HepG2 (cell line): ENCODE data around the gene CIBAR2. TPM values are rescaled to one million over a fixed set of nuclear protein-coding genes. Genes with fewer than 3 reads are reported as not detected.

Experiments
- HMGXB3 ChIP-seq: sonication (generic); formaldehyde crosslinking; IDR thresholded peaks from 2 replicates; pipeline ENCODE4 v1.4.0; 2020; ENCODE audit warnings: missing genetic modification reagents, borderline replicate concordance
- LCORL ChIP-seq, 2 experiments: fragments of 450-650 bp in 1 of 2; sonication (generic) in 1 of 2; formaldehyde crosslinking in 1 of 2; IDR thresholded peaks; 2 replicates each; pipeline versions ENCODE4 v1.5.0 to v1.6.1; 2017 to 2020; ENCODE audit warnings: antibody characterized with exemption in 1 of 2, missing genetic modification reagents in 1 of 2
- SUZ12 ChIP-seq: fragments of 150-350 bp; IDR thresholded peaks from 2 replicates; pipeline ENCODE4 v1.6.1; 2014; ENCODE audit warnings: low read depth, low read length
- ZFP91 ChIP-seq: sonication (generic); formaldehyde crosslinking; IDR thresholded peaks from 2 replicates; pipeline ENCODE4 v1.9.0; 2022; ENCODE audit warnings: missing genetic modification reagents, mild to moderate bottlenecking, borderline replicate concordance
- ZNF207 ChIP-seq: fragments of 450-650 bp; IDR thresholded peaks from 2 replicates; pipeline ENCODE4 v1.6.1; 2016; ENCODE audit warnings: antibody characterized with exemption, borderline replicate concordance
- ZNF24 ChIP-seq: fragments of 450-650 bp; IDR thresholded peaks from 2 replicates; pipeline ENCODE4 v1.6.1; 2017; ENCODE audit warnings: antibody characterized with exemption, mild to moderate bottlenecking
- ZNF281 ChIP-seq: sonication (generic); formaldehyde crosslinking; IDR thresholded peaks from 2 replicates; pipeline ENCODE4 v1.4.0; 2020; ENCODE audit warnings: missing genetic modification reagents, borderline replicate concordance
- ZNF354B ChIP-seq: sonication (generic); formaldehyde crosslinking; IDR thresholded peaks from 2 replicates; pipeline ENCODE4 v1.8.0; 2022; ENCODE audit warnings: mild to moderate bottlenecking, missing genetic modification reagents
- polyA plus RNA-seq, 8 experiments: library from polyadenylated mRNA; depleted of rRNA in 3 of 8; stranded (reverse) in 7 of 8; unstranded in 1 of 8; fragments of >200 nt; fragmentation: Illumina TruSeq in 4 of 8; extraction: Trizol in 4 of 8; gene quantifications; 2 replicates each; pipeline versions ENCODE4 v1.2.1 to v1.2.3, GENCODE V29; 2011 to 2016; ENCODE audit warnings: low read depth in 4 of 8, missing spikeins in 1 of 8, mixed read lengths in 1 of 8; ENCODE audit not compliant: insufficient read depth in 1 of 8
- total RNA-seq, 5 experiments: library from RNA; depleted of rRNA; stranded (reverse); fragments of >200 nt; fragmentation: Illumina TruSeq; extraction: Trizol; gene quantifications; 2 replicates each; pipeline ENCODE4 v1.2.3, GENCODE V29; 2016; ENCODE audit warnings: low read depth in 1 of 5

CIBAR2 gene
- total and polyA plus RNA-seq, 2 of the 13 experiments (the other 11 are each of a cell fraction or from before 2014, with no cell fraction given) = not detected

GRCh38 chr16:85157813-85158742, 45.8 kb upstream of the CIBAR2 start (continued):
- TF ChIP-seq ZNF281 (CRISPR knock-in tag) (peak; percentile 69), ZNF354B (CRISPR knock-in tag) (no peak), LCORL (IDR thresholded peaks at IDR 0.05) (no peak), LCORL (CRISPR knock-in tag; IDR thresholded peaks at IDR 0.05) (peak; percentile 89), ZNF207 (no peak), ZNF24 (no peak), HMGXB3 (CRISPR knock-in tag) (peak; percentile 75; the same call in 1 of the 2 replicates), ZFP91 (CRISPR knock-in tag) (peak; percentile 65), SUZ12 (peak; percentile 38; the same call in 1 of the 2 replicates)
